K562 (cell line): ENCODE data around the gene SERINC5. TPM values are rescaled to one million over a fixed set of nuclear protein-coding genes. Genes with fewer than 3 reads are reported as not detected.

Source experiments
- ATAC-seq: fragments of 200-7000 bp; cut with Tn5 transposase; 3 replicates; pipeline ENCODE4 v1.9.1; 2020; ENCODE audit warnings: moderate library complexity
- BruUV-seq: library from RNA; stranded (reverse); fragments of 400-500 nt; replicated peaks from 2 replicates; lab custom pipeline; 2021; lab: Mats Ljungman, UMichigan
- CTCF ChIA-PET: fragments of 300-600 bp; formaldehyde crosslinking; extraction: SDS; loops from one replicate; lab custom pipeline; 2021; ENCODE audit warnings: low intra/inter-chr PET ratio; lab: Yijun Ruan, JAX
- POLR2A ChIA-PET: fragments of 300-600, 350-650 bp; sonication (Branson Sonifier 250); formaldehyde crosslinking; extraction: SDS; loops from one replicate; lab custom pipeline; 2021; ENCODE audit warnings: antibody characterized with exemption, inconsistent platforms; lab: Yijun Ruan, JAX
- DNase-seq, 4 experiments: peaks; one replicate each; pipeline versions ENCODE4 v3.0.0 to v3.0.0-alpha.2; 2011 to 2018; ENCODE audit warnings: low spot score in 3 of 4, mixed read lengths in 3 of 4; ENCODE audit errors: extremely low read depth in 1 of 4
- FAIRE-seq: peaks from 2 replicates; lab custom pipeline; 2011; peaks lifted over from hg19 to GRCh38; lab: Jason Lieb, UNC
- H2AFZ ChIP-seq: 2 replicates; pipeline ENCODE4 v1.6.0; 2011; ENCODE audit warnings: low read depth, low read length, control low read depth, inconsistent platforms
- H3K27ac ChIP-seq: fragments of 200-600 bp; 3 replicates; pipeline ENCODE4 v1.8.0; 2011; ENCODE audit warnings: low read depth, mild to moderate bottlenecking, control low read depth, inconsistent platforms, low read length, moderate library complexity, mixed read lengths; ENCODE audit errors: extremely low read depth
- H3K27me3 ChIP-seq, 2 experiments: fragments of 300-600 bp in 1 of 2; 2 replicates in 1 of 2; 3 replicates in 1 of 2; pipeline versions ENCODE4 v1.6.0 to v1.8.0; 2011; ENCODE audit warnings: inconsistent platforms in 2 of 2, low read length in 2 of 2, mild to moderate bottlenecking in 1 of 2, mixed read lengths in 1 of 2, moderate library complexity in 1 of 2; ENCODE audit not compliant: control insufficient read depth in 2 of 2, insufficient read depth in 2 of 2
- H3K36me3 ChIP-seq: fragments of 300-600 bp; 3 replicates; pipeline ENCODE4 v1.8.0; 2011; ENCODE audit warnings: mild to moderate bottlenecking, low read length, inconsistent platforms; ENCODE audit not compliant: control insufficient read depth, insufficient read depth
- H3K4me1 ChIP-seq, 2 experiments: fragments of 200-600 bp in 1 of 2; replicated peaks in 1 of 2; 2 replicates in 1 of 2; 3 replicates in 1 of 2; pipeline versions ENCODE4 v1.5.1 to v1.8.0; 2011; ENCODE audit warnings: inconsistent platforms in 2 of 2, low read length in 2 of 2, mild to moderate bottlenecking in 1 of 2, mixed read lengths in 1 of 2, moderate library complexity in 1 of 2; ENCODE audit not compliant: control insufficient read depth in 2 of 2, insufficient read depth in 2 of 2
- H3K4me2 ChIP-seq: 2 replicates; pipeline ENCODE4 v1.6.1; 2011; ENCODE audit warnings: low read length, control low read depth, inconsistent platforms, mixed read lengths; ENCODE audit not compliant: insufficient read depth
- H3K4me3 ChIP-seq: fragments of 200-600 bp; sonication (generic), shearing (Covaris generic); 2 replicates; pipeline ENCODE4 v1.5.1; 2016; ENCODE audit warnings: control low read depth, inconsistent platforms
- H3K79me2 ChIP-seq: fragments of 200-600 bp; 3 replicates; pipeline ENCODE4 v1.8.0; 2011; ENCODE audit warnings: low read length, inconsistent platforms; ENCODE audit not compliant: control insufficient read depth, insufficient read depth
- H3K9ac ChIP-seq, 2 experiments: 2 replicates each; pipeline versions ENCODE4 v1.6.0 to v1.6.1; 2011; ENCODE audit warnings: low read depth in 2 of 2, low read length in 2 of 2, control low read depth in 1 of 2, inconsistent platforms in 1 of 2, mild to moderate bottlenecking in 1 of 2, mixed read lengths in 1 of 2; ENCODE audit not compliant: insufficient read depth in 1 of 2
- H3K9me1 ChIP-seq: one replicate; pipeline ENCODE4 v1.6.0; 2011; ENCODE audit warnings: inconsistent platforms, mild to moderate bottlenecking, low read length, moderate library complexity; ENCODE audit not compliant: control insufficient read depth, insufficient read depth
- H3K9me3 ChIP-seq: replicated peaks from 2 replicates; pipeline ENCODE4 v1.5.1; 2011; ENCODE audit warnings: low read depth, low read length, inconsistent platforms; ENCODE audit not compliant: control insufficient read depth, insufficient read depth
- H4K20me1 ChIP-seq: replicated peaks from 2 replicates; pipeline ENCODE4 v1.6.1; 2011; ENCODE audit warnings: low read length, inconsistent platforms, mixed read lengths; ENCODE audit not compliant: control insufficient read depth, insufficient read depth
- CBX5 ChIP-seq: IDR thresholded peaks from 2 replicates; pipeline ENCODE4 v1.6.1; 2014; ENCODE audit warnings: low read depth, borderline replicate concordance
- MCM5 ChIP-seq: fragments of 450-650 bp; IDR thresholded peaks from 2 replicates; pipeline ENCODE4 v1.6.1; 2016; ENCODE audit warnings: low read depth
- SOX6 ChIP-seq: fragments of 450-650 bp; IDR thresholded peaks from 2 replicates; pipeline ENCODE4 v1.6.1; 2014; ENCODE audit warnings: mild to moderate bottlenecking
- TAL1 ChIP-seq: fragments of 450-650 bp; IDR thresholded peaks from 2 replicates; pipeline ENCODE4 v1.6.1; 2016; ENCODE audit warnings: mild to moderate bottlenecking
- TOE1 ChIP-seq, 2 experiments: fragments of 450-650 bp in 1 of 2; sonication (generic) in 1 of 2; formaldehyde crosslinking in 1 of 2; IDR thresholded peaks; 2 replicates each; pipeline versions ENCODE4 v1.7.1 to v1.8.0; 2016 to 2022; ENCODE audit warnings: borderline replicate concordance in 2 of 2, mild to moderate bottlenecking in 2 of 2, antibody characterized with exemption in 1 of 2, inconsistent platforms in 1 of 2, low read depth in 1 of 2, missing genetic modification reagents in 1 of 2, moderate library complexity in 1 of 2
- WGBS: fragments of 100-300 bp; shearing (Covaris generic); methylation state at CpG from one replicate; pipeline ENCODE4 v1.1.6; 2016; ENCODE audit warnings: low coverage, mixed read lengths; ENCODE audit not compliant: insufficient coverage; ENCODE audit errors: missing lambda C conversion rate; 5-methylcytosine and 5-hydroxymethylcytosine counted together
- in situ Hi-C: fragments of 300-500 bp; cut with MboI; formaldehyde crosslinking; loops from 4 replicates; pipeline ENCODE4 v1.15.0; 2018; ENCODE audit warnings: inconsistent platforms, mixed read lengths
- intact Hi-C: fragments of 100-400 bp; cut with micrococcal nuclease; formaldehyde crosslinking; loops from 2 replicates; pipeline ENCODE4 v1.14.2; 2022
- polyA plus RNA-seq, 8 experiments: library from polyadenylated mRNA; depleted of rRNA in 4 of 8; stranded (reverse) in 5 of 8; unstranded in 3 of 8; fragments of >200 nt; fragmentation: Nextera tagmentation in 2 of 8; fragmentation: Illumina TruSeq in 1 of 8; extraction: Ambion mirVana in 2 of 8; extraction: Trizol in 1 of 8; gene quantifications; 2 replicates each; pipeline versions ENCODE4 v1.2.1 to v1.2.3, GENCODE V29; 2011 to 2014; ENCODE audit warnings: inconsistent platforms in 1 of 8, missing spikeins in 1 of 8
- total RNA-seq, 7 experiments: library from RNA; depleted of rRNA in 6 of 7; stranded (reverse); fragments of >200 nt in 6 of 7; fragmentation: Illumina TruSeq in 2 of 7; extraction: Trizol in 2 of 7; gene quantifications; 2 replicates each; pipeline versions ENCODE4 v1.2.1 to v1.2.3, GENCODE V29; 2011 to 2021; ENCODE audit warnings: low replicate concordance in 1 of 7
- TF ChIP-seq, protein P1 (sequence below): fragments of 450-650 bp; IDR thresholded peaks from 2 replicates; pipeline ENCODE4 v1.6.1; 2016

SERINC5 gene
- total and polyA plus RNA-seq, 9 of the 15 experiments (the other 6 are each of a cell fraction or from before 2014, with no cell fraction given): 1.4 to 7.9 (median 3.7) TPM

DNA sequence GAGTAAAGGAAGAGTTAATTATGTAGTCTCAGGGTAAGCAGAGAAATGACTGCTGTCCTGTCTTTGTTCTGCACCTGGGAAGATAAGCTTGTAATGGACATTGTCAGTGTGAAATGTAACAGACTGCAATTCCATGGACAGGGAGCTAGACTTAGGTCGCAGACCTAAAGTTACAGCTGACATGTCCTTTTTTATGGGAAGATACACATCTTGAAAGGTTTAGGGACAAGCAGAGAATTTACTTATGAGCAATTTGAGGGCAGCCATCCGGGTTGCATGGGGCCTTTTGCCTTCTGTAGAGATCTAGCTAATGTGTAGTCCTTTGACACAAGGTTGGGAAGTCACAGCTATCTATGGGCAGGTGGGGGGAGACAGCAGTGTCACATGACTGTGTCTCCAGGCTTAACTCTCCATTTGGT is 85.7 kb downstream of the SERINC5 start (continued):
- TF ChIP-seq, protein P1, sequence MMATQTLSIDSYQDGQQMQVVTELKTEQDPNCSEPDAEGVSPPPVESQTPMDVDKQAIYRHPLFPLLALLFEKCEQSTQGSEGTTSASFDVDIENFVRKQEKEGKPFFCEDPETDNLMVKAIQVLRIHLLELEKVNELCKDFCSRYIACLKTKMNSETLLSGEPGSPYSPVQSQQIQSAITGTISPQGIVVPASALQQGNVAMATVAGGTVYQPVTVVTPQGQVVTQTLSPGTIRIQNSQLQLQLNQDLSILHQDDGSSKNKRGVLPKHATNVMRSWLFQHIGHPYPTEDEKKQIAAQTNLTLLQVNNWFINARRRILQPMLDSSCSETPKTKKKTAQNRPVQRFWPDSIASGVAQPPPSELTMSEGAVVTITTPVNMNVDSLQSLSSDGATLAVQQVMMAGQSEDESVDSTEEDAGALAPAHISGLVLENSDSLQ: 0 out of 2 replicates have a peak, but pooled peaks have one; percentile 13
- TF ChIP-seq TOE1 (IDR thresholded peaks at IDR 0.05; ENCODE audit: borderline replicate concordance): peak; percentile 33; the same call in 1 of the 2 replicates
- no peak for TF ChIP-seq TOE1 (CRISPR knock-in tag; IDR thresholded peaks at IDR 0.05; ENCODE audit: borderline replicate concordance, low read depth)
- TF ChIP-seq SOX6: peak; percentile 68; the same call in 1 of the 2 replicates
- 0 out of 2 replicates have a peak, but pooled peaks have one; percentile 7 for TF ChIP-seq TAL1
- no peak for TF ChIP-seq MCM5

DNA sequence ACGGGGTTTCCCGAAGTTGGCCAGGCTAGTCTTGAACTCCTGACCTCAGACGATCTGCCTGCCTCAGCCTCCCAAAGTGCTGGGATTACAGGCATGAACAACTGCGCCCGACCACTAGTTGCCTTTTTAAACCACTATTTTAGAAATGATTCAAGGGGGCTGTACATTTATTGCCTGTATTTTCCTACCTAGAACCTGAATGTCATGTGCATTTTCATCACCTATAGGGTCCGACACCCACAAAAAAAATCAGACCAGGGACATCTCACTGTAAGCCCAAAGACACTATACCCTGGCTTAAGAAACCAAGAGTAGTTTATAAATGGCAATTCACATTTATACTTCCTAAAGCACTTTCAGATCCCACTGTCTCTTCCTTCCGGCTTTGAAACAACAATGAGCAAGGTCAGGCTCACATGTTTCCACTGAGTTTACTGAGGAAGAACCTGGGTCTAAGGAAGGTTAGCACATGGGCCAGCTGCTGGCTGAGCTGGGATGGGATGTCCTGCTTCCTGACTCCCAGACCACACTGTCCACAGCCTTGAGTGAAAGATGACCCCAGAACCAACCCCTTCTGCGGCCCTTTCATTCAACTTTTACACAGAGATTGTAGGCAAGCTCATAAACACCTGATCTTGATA is 87.3 kb downstream of the SERINC5 start:
- H2AFZ ChIP-seq: no peak overlapping the region
- no peak overlapping the region for H3K4me2 ChIP-seq
- FAIRE-seq: no peak
- ATAC-seq: no peak
- POLR2A ChIA-PET: no interaction called here
- in situ Hi-C loops: no loop called here
- no peaks in the 10 kb centered on the region for H3K27me3 ChIP-seq
- WGBS: 82% methylated on average over 8 of the region's 8 CpGs
- no TSS peak for BruUV-seq
- H3K9me3 ChIP-seq: no peaks in the 10 kb centered on the region
- no peaks in the 10 kb centered on the region for H3K9me1 ChIP-seq
- no peaks in the 10 kb centered on the region for H3K36me3 ChIP-seq
- no peak overlapping the region for H3K9ac ChIP-seq
- H3K4me3 ChIP-seq: no peak overlapping the region
- H3K4me1 ChIP-seq: no peaks in the 10 kb centered on the region; a peak in 1 of 5 replicates
- no peaks in the 10 kb centered on the region for H3K79me2 ChIP-seq
- TF ChIP-seq CBX5: no peak
- TF ChIP-seq, all 486 proteins: peak for 0
- no peak for DNase-seq
- CTCF ChIA-PET: no interaction called here
- intact Hi-C loops: no loop called here
- Histone ChIP-seq H4K20me1 (no peaks in the 10 kb centered on the region), H3K27ac (no peak overlapping the region)
